K562 (cell line): ENCODE results near the gene MKRN3. TPM values are rescaled to one million over a fixed set of nuclear protein-coding genes. Genes with fewer than 3 reads are reported as not detected.

Experiments used
- ATAC-seq: fragments of 200-7000 bp; cut with Tn5 transposase; 3 replicates; pipeline ENCODE4 v1.9.1; 2020; ENCODE audit warnings: moderate library complexity
- BruUV-seq: library from RNA; stranded (reverse); fragments of 400-500 nt; replicated peaks from 2 replicates; lab custom pipeline; 2021; lab: Mats Ljungman, UMichigan
- CTCF ChIA-PET: fragments of 300-600 bp; formaldehyde crosslinking; extraction: SDS; loops from one replicate; lab custom pipeline; 2021; ENCODE audit warnings: low intra/inter-chr PET ratio; lab: Yijun Ruan, JAX
- POLR2A ChIA-PET: fragments of 300-600, 350-650 bp; sonication (Branson Sonifier 250); formaldehyde crosslinking; extraction: SDS; loops from one replicate; lab custom pipeline; 2021; ENCODE audit warnings: antibody characterized with exemption, inconsistent platforms; lab: Yijun Ruan, JAX
- DNase-seq, 4 experiments: peaks; one replicate each; pipeline versions ENCODE4 v3.0.0 to v3.0.0-alpha.2; 2011 to 2018; ENCODE audit warnings: low spot score in 3 of 4, mixed read lengths in 3 of 4; ENCODE audit errors: extremely low read depth in 1 of 4
- FAIRE-seq: peaks from 2 replicates; lab custom pipeline; 2011; peaks lifted over from hg19 to GRCh38; lab: Jason Lieb, UNC
- H2AFZ ChIP-seq: 2 replicates; pipeline ENCODE4 v1.6.0; 2011; ENCODE audit warnings: low read depth, low read length, control low read depth, inconsistent platforms
- H3K27ac ChIP-seq: fragments of 200-600 bp; 3 replicates; pipeline ENCODE4 v1.8.0; 2011; ENCODE audit warnings: low read depth, mild to moderate bottlenecking, control low read depth, inconsistent platforms, low read length, moderate library complexity, mixed read lengths; ENCODE audit errors: extremely low read depth
- H3K27me3 ChIP-seq, 2 experiments: fragments of 300-600 bp in 1 of 2; 2 replicates in 1 of 2; 3 replicates in 1 of 2; pipeline versions ENCODE4 v1.6.0 to v1.8.0; 2011; ENCODE audit warnings: inconsistent platforms in 2 of 2, low read length in 2 of 2, mild to moderate bottlenecking in 1 of 2, mixed read lengths in 1 of 2, moderate library complexity in 1 of 2; ENCODE audit not compliant: control insufficient read depth in 2 of 2, insufficient read depth in 2 of 2
- H3K36me3 ChIP-seq: fragments of 300-600 bp; 3 replicates; pipeline ENCODE4 v1.8.0; 2011; ENCODE audit warnings: mild to moderate bottlenecking, low read length, inconsistent platforms; ENCODE audit not compliant: control insufficient read depth, insufficient read depth
- H3K4me1 ChIP-seq, 2 experiments: fragments of 200-600 bp in 1 of 2; replicated peaks in 1 of 2; 2 replicates in 1 of 2; 3 replicates in 1 of 2; pipeline versions ENCODE4 v1.5.1 to v1.8.0; 2011; ENCODE audit warnings: inconsistent platforms in 2 of 2, low read length in 2 of 2, mild to moderate bottlenecking in 1 of 2, mixed read lengths in 1 of 2, moderate library complexity in 1 of 2; ENCODE audit not compliant: control insufficient read depth in 2 of 2, insufficient read depth in 2 of 2
- H3K4me2 ChIP-seq: 2 replicates; pipeline ENCODE4 v1.6.1; 2011; ENCODE audit warnings: low read length, control low read depth, inconsistent platforms, mixed read lengths; ENCODE audit not compliant: insufficient read depth
- H3K4me3 ChIP-seq: fragments of 200-600 bp; sonication (generic), shearing (Covaris generic); 2 replicates; pipeline ENCODE4 v1.5.1; 2016; ENCODE audit warnings: control low read depth, inconsistent platforms
- H3K79me2 ChIP-seq: fragments of 200-600 bp; 3 replicates; pipeline ENCODE4 v1.8.0; 2011; ENCODE audit warnings: low read length, inconsistent platforms; ENCODE audit not compliant: control insufficient read depth, insufficient read depth
- H3K9ac ChIP-seq, 2 experiments: 2 replicates each; pipeline versions ENCODE4 v1.6.0 to v1.6.1; 2011; ENCODE audit warnings: low read depth in 2 of 2, low read length in 2 of 2, control low read depth in 1 of 2, inconsistent platforms in 1 of 2, mild to moderate bottlenecking in 1 of 2, mixed read lengths in 1 of 2; ENCODE audit not compliant: insufficient read depth in 1 of 2
- H3K9me1 ChIP-seq: one replicate; pipeline ENCODE4 v1.6.0; 2011; ENCODE audit warnings: inconsistent platforms, mild to moderate bottlenecking, low read length, moderate library complexity; ENCODE audit not compliant: control insufficient read depth, insufficient read depth
- H3K9me3 ChIP-seq: replicated peaks from 2 replicates; pipeline ENCODE4 v1.5.1; 2011; ENCODE audit warnings: low read depth, low read length, inconsistent platforms; ENCODE audit not compliant: control insufficient read depth, insufficient read depth
- H4K20me1 ChIP-seq: replicated peaks from 2 replicates; pipeline ENCODE4 v1.6.1; 2011; ENCODE audit warnings: low read length, inconsistent platforms, mixed read lengths; ENCODE audit not compliant: control insufficient read depth, insufficient read depth
- ATF1 ChIP-seq, 2 experiments: fragments of 450-650 bp in 1 of 2; IDR thresholded peaks; 2 replicates each; pipeline ENCODE4 v1.6.1; 2016; ENCODE audit warnings: missing compliant biosample characterization in 1 of 2, missing genetic modification characterization in 1 of 2
- ETV1 ChIP-seq: fragments of 450-650 bp; conservative IDR thresholded peaks from 2 replicates; pipeline ENCODE4 v1.6.1; 2016; ENCODE audit warnings: missing genetic modification characterization, control low read depth, low read depth, missing compliant biosample characterization
- ETV5 ChIP-seq: sonication (generic); formaldehyde crosslinking; IDR thresholded peaks from 2 replicates; pipeline ENCODE4 v1.4.0; 2020; ENCODE audit warnings: low read depth, mild to moderate bottlenecking, missing genetic modification reagents
- NR1H2 ChIP-seq: sonication (generic); formaldehyde crosslinking; IDR thresholded peaks from 2 replicates; pipeline ENCODE4 v1.4.0; 2020; ENCODE audit warnings: mild to moderate bottlenecking, missing genetic modification reagents
- PBX2 ChIP-seq, 2 experiments: IDR thresholded peaks in 1 of 2; conservative IDR thresholded peaks in 1 of 2; 2 replicates each; pipeline ENCODE4 v1.6.1; 2016; ENCODE audit warnings: low read depth in 2 of 2, mild to moderate bottlenecking in 1 of 2, missing compliant biosample characterization in 1 of 2, missing genetic modification characterization in 1 of 2, moderate library complexity in 1 of 2
- PKNOX1 ChIP-seq: fragments of 450-650 bp; IDR thresholded peaks from 2 replicates; pipeline ENCODE4 v1.6.1; 2016
- POLR2H ChIP-seq: IDR thresholded peaks from 2 replicates; pipeline ENCODE4 v1.6.1; 2016; ENCODE audit warnings: missing genetic modification characterization, low read depth, mild to moderate bottlenecking, control low read depth, missing compliant biosample characterization, moderate library complexity
- POLR3A ChIP-seq: IDR thresholded peaks from 2 replicates; pipeline ENCODE4 v1.6.1; 2011; ENCODE audit warnings: borderline replicate concordance, mild to moderate bottlenecking, moderate library complexity; ENCODE audit not compliant: insufficient read length, insufficient read depth; ENCODE audit errors: extremely low read depth
- PPARD ChIP-seq: fragments of 250-450 bp; sonication (Bioruptor Pico); IDR thresholded peaks from 2 replicates; pipeline ENCODE4 v1.8.0; 2022; ENCODE audit warnings: inconsistent platforms, mild to moderate bottlenecking, moderate library complexity
- USF1 ChIP-seq: sonication (generic); formaldehyde crosslinking; IDR thresholded peaks from 2 replicates; pipeline ENCODE4 v1.9.0; 2022; ENCODE audit warnings: mild to moderate bottlenecking, missing genetic modification reagents
- WGBS: fragments of 100-300 bp; shearing (Covaris generic); methylation state at CpG from one replicate; pipeline ENCODE4 v1.1.6; 2016; ENCODE audit warnings: low coverage, mixed read lengths; ENCODE audit not compliant: insufficient coverage; ENCODE audit errors: missing lambda C conversion rate; 5-methylcytosine and 5-hydroxymethylcytosine counted together
- in situ Hi-C: fragments of 300-500 bp; cut with MboI; formaldehyde crosslinking; loops from 4 replicates; pipeline ENCODE4 v1.15.0; 2018; ENCODE audit warnings: inconsistent platforms, mixed read lengths
- intact Hi-C: fragments of 100-400 bp; cut with micrococcal nuclease; formaldehyde crosslinking; loops from 2 replicates; pipeline ENCODE4 v1.14.2; 2022
- polyA plus RNA-seq, 8 experiments: library from polyadenylated mRNA; depleted of rRNA in 4 of 8; stranded (reverse) in 5 of 8; unstranded in 3 of 8; fragments of >200 nt; fragmentation: Nextera tagmentation in 2 of 8; fragmentation: Illumina TruSeq in 1 of 8; extraction: Ambion mirVana in 2 of 8; extraction: Trizol in 1 of 8; gene quantifications; 2 replicates each; pipeline versions ENCODE4 v1.2.1 to v1.2.3, GENCODE V29; 2011 to 2014; ENCODE audit warnings: inconsistent platforms in 1 of 8, missing spikeins in 1 of 8
- total RNA-seq, 7 experiments: library from RNA; depleted of rRNA in 6 of 7; stranded (reverse); fragments of >200 nt in 6 of 7; fragmentation: Illumina TruSeq in 2 of 7; extraction: Trizol in 2 of 7; gene quantifications; 2 replicates each; pipeline versions ENCODE4 v1.2.1 to v1.2.3, GENCODE V29; 2011 to 2021; ENCODE audit warnings: low replicate concordance in 1 of 7
- TF ChIP-seq, protein P1 (sequence below): fragments of 450-650 bp; formaldehyde crosslinking; IDR thresholded peaks from 2 replicates; pipeline ENCODE4 v1.4.0; 2020; ENCODE audit warnings: mild to moderate bottlenecking, moderate library complexity

MKRN3 gene
- total and polyA plus RNA-seq, 9 of the 15 experiments (the other 6 are each of a cell fraction or from before 2014, with no cell fraction given): 6.5 to 33.4 (median 25.1) TPM

DNA sequence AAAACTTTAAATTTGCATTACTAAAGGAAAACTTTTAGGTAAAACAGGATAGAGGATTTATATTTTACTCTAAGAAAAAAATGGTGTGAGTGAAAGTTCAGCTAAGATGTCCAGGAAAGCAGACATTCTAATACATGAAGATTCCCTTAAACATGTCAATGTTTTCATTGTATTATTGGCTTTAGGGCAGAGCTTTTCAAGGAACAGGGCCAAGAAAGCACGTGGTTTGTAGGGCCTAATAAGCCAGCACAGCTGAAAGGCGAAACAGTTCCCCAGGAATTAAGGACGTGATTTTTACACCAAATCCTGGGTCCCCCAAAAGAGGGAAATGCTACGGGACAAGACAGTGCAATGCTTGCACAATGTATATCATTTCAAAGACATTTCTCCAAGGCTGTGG, 48.6 kb upstream of the MKRN3 start (continued):
- no peak for TF ChIP-seq PPARD (CRISPR knock-in tag)
- TF ChIP-seq, protein P1, sequence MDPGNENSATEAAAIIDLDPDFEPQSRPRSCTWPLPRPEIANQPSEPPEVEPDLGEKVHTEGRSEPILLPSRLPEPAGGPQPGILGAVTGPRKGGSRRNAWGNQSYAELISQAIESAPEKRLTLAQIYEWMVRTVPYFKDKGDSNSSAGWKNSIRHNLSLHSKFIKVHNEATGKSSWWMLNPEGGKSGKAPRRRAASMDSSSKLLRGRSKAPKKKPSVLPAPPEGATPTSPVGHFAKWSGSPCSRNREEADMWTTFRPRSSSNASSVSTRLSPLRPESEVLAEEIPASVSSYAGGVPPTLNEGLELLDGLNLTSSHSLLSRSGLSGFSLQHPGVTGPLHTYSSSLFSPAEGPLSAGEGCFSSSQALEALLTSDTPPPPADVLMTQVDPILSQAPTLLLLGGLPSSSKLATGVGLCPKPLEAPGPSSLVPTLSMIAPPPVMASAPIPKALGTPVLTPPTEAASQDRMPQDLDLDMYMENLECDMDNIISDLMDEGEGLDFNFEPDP: no peak
- TF ChIP-seq NR1H2: no peak
- no peak for TF ChIP-seq USF1 (CRISPR knock-in tag)
- no peak for TF ChIP-seq PKNOX1
- TF ChIP-seq, all 486 proteins: peak for 0

DNA sequence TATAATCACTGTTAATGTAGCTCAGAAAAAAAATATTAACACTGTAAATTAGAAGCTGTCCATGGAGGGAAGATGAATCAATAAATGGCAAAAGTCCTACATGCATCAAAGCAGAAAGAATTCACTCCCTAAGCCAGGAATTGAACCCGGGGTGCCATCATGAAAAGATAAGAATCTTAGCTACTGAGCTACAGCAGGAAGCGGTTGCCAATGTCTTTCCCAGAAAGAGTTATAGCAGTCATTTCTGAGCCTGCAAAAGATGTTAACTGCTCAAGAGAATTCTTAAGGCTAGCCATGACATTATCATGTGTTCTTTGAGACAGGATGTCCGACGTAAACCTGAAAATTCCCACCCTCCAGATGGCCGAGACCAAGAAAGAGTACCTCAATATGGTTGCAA, 47.4 kb upstream of the MKRN3 start:
- H3K9me1 ChIP-seq: no peaks in the 10 kb centered on the region
- intact Hi-C loops (no loop called here), in situ Hi-C loops (no loop called here)
- POLR2A ChIA-PET: interaction anchor here (0.8 kb wide), 1 partner anchor 18 kb away, joined by 3 read pairs; no protein-coding TSS in a partner anchor
- DNase-seq (no peak), FAIRE-seq (no peak), ATAC-seq (no peak)
- no peak overlapping the region for H3K27ac ChIP-seq
- WGBS: 0% methylated on average over 5 of the region's 5 CpGs
- no peaks in the 10 kb centered on the region for H3K9me3 ChIP-seq
- TF ChIP-seq POLR2H (tag) (peak; percentile 96), PBX2 (CRISPR knock-in tag; IDR thresholded peaks at IDR 0.05; ENCODE audit: low read depth) (no peak), PBX2 (tag; conservative IDR thresholded peaks at IDR 0.05; ENCODE audit: low read depth) (peak; percentile 23; the same call in 1 of the 2 replicates), ETV1 (0 out of 2 replicates have a peak, but pooled peaks have one; percentile 11), POLR3A (peak; percentile 42), ATF1 (CRISPR knock-in tag; IDR thresholded peaks at IDR 0.05) (no peak), ATF1 (tag; IDR thresholded peaks at IDR 0.05) (no peak), ETV5 (no peak)
- H3K79me2 ChIP-seq: no peaks in the 10 kb centered on the region
- no TSS peak for BruUV-seq
- H3K4me2 ChIP-seq: no peak overlapping the region
- peaks cover 0 to 5% of the 10 kb centered on the region in 2 experiments; a peak in 1 of 5 replicates for H3K27me3 ChIP-seq
- H3K4me3 ChIP-seq: no peak overlapping the region
- H3K36me3 ChIP-seq: no peaks in the 10 kb centered on the region
- no peak overlapping the region for H3K9ac ChIP-seq
- H3K4me1 ChIP-seq: no peaks in the 10 kb centered on the region; a peak in 1 of 5 replicates
- no peak overlapping the region for H2AFZ ChIP-seq
- no peaks in the 10 kb centered on the region for H4K20me1 ChIP-seq
- CTCF ChIA-PET: no interaction called here
